GM21619 (cell line): ENCODE measurements around the gene TRIM29.
"Not testable (repeated sequence)": the region's sequence is repeated elsewhere in the genome, so short reads cannot be mapped to it uniquely, and the experiment has no call there.

ENCODE experiments used
- ATAC-seq: cut with Tn5 transposase; IDR thresholded peaks from one replicate; pipeline ENCODE4 v1.9.1; 2021; ENCODE audit not compliant: unreplicated experiment

The TRIM29 gene, protein sequence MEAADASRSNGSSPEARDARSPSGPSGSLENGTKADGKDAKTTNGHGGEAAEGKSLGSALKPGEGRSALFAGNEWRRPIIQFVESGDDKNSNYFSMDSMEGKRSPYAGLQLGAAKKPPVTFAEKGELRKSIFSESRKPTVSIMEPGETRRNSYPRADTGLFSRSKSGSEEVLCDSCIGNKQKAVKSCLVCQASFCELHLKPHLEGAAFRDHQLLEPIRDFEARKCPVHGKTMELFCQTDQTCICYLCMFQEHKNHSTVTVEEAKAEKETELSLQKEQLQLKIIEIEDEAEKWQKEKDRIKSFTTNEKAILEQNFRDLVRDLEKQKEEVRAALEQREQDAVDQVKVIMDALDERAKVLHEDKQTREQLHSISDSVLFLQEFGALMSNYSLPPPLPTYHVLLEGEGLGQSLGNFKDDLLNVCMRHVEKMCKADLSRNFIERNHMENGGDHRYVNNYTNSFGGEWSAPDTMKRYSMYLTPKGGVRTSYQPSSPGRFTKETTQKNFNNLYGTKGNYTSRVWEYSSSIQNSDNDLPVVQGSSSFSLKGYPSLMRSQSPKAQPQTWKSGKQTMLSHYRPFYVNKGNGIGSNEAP

DNA sequence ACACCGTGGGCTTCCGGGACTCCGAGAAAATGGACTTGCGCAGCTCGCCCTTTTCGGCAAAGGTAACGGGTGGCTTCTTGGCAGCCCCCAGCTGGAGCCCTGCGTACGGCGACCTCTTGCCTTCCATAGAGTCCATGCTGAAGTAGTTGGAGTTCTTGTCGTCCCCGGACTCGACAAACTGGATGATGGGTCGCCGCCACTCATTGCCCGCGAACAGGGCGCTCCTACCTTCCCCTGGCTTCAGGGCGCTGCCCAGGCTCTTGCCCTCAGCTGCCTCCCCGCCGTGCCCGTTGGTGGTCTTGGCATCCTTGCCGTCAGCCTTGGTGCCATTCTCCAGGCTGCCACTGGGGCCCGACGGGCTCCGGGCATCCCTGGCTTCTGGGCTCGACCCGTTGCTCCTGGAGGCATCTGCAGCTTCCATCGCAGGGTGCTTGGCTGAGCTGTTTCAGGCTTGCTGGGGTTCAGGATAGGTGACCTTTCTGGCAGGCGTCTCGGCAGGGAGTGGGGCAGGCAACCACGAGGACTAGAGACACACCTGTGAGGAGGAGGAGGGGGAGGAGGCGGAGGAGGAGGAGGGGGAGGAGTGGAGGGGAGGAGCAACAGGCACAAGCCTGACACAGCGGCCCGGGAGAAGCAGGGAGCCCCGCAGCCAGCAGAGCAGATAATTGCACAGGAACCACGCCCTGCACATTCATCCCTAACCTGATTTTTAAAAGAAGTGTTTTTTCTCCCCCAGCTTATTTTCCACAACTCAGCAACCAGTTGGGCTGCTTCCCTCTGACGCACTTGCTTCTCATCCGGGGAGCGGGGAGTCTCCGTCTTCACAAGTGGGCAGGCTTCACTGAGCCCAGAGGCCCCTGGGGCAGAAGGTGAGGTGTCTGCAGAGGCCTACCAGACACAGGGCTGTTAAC lies at the start of gene TRIM29:
TSS of gene TRIM29 (minus strand) at position 503 of the 911 bp plus-strand sequence. CDS start at position 421, 82 bp downstream.
- ATAC-seq = no peak

DNA sequence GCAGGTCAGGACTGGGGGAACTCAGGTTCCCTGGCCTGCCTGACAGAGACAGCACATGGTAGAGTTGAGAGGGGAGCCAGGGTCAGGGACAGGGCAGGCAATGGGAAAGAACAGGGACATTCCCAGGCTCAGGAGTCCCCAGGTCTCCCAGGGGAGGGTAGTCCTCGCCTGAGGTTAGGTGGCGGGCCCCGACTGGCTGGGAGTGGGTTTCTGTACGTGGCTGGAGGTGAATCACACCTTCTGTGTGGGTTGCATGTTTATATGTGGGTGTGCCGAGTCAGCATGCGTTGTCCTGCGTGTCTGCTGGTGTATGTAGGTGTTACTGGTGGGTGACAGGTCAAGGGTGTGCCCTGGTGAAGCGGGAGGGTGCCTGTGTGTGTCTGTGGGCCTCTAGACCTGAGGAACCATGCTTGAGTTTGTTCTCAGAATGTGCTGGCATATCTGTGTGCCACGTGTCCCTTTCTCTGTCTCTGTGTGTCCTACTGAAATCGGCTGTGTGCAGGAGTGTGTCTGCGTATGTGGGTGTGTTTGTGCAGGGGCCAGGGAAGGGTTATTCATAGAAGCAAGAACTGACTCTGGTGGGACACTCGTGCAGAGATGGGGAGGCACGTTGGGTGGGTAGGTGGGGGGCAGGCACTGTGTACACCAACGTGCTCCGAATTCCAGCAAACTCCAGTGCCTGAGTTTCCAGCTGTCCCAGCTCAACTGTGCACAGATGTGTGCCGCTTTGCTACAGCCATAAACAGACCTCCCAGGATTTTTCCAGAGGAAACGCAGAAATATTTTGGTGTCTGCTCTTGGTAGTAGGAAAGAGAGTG lies 49.1 kb upstream of the TRIM29 start:
- ATAC-seq = peak; percentile 70

DNA sequence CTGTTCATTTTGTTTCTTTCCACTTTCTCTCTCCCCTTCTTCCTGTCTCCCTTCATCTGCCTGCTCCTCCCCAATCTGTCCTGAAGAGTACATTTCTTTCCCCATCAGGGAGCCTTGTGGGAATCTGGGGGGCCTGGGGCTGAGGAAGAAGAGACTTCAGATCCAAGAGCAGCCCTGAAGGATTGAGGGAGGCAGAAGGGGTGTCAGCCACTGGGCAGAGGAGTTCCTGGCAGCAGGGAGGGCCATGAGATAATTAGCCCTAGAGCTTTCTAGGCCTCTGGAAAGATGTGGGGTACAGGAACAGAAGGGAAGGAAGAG lies 48.5 kb upstream of the TRIM29 start:
- ATAC-seq = no peak

- ATAC-seq = no peak
These were observed 48.0 kb upstream of the TRIM29 start for GRCh38 chr11:120185706-120186455.

DNA sequence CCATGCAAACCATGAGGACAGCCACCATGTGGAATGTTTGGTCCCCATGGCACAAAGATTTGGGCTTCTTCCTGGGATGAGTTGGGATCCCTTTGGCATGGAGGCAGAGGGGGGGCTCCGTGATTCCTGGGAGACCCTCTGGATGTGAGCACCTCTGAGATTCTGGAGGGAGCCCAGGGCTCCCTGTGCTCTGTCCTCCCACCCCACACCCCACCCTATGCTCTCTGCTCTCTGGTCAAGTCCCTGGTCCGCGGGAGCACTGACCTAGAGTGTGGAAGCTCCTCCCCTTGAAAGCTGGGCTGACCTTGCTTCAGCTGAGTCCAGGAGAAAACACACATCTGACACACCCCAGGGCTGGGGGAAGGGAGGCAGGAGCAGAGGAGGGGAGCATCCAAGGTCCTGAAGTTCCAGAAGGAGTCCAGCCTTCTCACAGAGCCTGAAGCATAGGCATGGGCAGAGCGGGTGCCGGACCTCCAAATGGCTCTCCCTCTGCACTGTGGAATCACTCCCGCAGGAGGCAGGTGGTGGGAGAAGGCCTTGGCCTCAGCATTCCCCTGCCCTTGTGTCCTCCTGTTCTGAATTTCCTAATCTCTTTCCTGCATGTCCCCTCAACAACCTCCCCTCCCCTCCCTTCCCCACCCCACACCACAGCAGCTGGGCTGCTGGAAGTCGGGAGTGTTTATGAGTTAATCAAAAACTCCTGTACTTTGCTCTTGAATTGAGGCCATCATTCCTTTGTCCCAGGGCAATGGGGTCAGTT lies 47.2 kb upstream of the TRIM29 start:
- no peak for ATAC-seq

GRCh38 chr11:120184371-120184945 lies 46.5 kb upstream of the TRIM29 start:
- ATAC-seq = no peak

- no peak for ATAC-seq
These were observed 45.8 kb upstream of the TRIM29 start for GRCh38 chr11:120183701-120184141.

DNA sequence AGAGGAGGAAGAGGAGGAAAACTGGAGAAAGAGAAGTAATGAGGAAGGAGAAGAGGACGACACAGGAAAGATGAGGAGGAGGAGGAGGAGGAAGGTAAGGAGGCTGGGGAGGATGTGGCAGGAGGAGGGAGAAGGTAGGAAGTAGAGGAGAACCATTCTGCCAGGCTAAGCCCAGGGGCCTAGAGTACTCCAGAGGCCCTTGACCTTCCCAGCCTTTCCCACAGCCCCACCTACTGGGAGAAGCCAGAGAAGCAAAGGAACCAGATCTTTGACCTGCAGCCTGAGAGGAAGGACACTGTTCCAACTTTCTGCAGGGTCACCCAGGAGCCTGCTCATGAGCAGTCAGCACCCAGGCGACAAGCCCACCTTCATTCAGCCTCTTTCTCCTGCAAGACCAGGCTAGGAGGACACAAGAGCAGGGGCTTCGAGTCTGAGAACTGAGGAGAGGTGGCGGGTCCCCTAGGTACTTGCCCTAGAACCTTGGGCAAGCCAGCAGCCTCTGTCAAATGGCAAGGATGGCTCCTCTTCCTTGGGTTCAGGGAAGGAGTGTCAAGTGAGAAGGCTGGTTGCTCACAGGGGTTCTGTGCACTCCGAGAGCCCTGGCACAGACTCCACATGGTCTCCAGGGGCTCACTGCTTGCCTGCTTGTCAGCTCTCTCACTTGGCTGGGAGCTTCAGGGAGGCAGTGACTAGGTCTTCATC lies 45.0 kb upstream of the TRIM29 start:
- ATAC-seq = no peak

DNA sequence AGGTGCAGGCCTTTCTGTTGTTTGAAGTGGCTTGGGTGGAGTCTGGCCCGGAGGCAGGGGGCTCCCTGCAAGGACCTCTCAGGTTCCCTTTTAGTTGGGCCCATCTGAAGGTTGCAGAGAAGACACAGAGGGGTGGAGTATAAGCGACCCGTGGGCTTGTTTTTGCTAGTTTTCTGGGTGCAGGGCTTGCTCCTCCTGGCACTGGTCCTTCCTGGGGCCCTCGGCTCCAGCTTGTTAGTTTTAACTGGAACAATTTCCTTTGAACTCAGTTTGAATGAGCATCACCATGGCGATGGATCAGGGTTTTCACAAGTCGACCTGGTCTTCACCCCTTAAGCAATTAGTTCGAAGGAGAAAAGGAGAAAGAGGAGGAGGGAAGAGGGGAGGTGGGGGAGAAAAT lies 44.5 kb upstream of the TRIM29 start:
- no peak for ATAC-seq

GRCh38 chr11:120181376-120181975 lies 43.6 kb upstream of the TRIM29 start:
- no peak for ATAC-seq

DNA sequence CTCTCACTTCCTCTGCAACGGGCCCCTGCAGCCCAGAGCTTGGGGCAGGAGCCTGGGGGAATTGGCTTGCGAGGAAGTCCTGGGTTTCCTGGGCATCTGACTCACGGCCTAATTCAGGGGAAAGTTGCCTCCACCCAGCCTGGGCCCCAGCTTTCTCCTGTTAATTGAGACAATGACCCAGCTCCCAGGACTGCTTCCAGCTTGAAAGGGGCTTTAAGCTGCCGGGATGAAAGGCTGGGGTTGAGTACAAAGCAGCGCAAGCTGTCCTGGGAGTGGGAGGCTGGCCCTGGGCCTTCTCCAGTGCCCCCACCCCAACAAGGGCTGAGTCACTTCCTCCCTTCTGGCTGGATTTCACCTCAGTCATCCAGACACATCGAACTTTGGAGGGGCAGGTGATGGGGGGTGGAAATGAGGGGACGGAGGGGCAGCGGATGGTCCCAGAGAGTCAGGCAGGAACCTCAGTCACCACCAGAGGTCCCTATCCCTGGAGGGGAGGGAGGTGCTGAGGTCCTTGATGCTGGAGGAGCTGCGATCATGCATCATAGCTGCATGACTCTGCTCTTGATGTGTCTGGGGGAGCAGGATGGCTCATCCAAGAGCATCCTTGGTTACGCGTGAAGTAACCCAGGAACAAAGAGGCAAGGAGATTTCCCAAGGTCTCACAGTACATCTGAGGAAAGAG lies 42.8 kb upstream of the TRIM29 start:
- no peak for ATAC-seq

GRCh38 chr11:120180063-120180462 lies 42.1 kb upstream of the TRIM29 start:
- not testable (repeated sequence) for ATAC-seq

DNA sequence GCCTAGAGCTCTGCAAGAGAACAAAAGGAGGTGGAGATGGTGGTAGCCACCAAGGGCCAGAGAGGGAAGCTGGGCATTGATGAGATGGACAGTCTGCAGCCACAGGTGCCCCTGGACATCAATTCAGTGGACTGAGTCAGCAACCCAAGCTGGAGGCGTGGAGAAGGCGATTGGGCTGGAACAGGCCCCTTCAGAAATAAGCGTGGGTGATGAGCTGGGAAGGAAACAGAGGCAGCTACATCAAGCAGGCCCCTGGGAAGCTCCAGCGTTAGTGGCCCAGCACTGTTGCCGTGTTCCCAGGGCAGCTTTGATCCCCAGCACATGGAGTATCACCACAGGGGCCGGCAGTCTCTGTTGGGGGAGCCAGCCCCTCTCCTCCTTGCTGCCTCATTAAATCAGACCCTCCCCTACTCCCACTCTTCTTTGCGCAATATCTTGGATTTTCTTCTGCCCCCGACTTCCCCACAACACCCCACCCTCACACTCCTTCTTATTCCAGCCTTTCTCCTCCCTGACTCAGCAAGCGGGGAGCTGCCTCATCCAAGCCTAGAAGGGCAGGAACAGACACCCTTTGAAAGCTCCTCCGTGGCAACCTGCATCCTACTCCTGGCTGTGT lies 41.3 kb upstream of the TRIM29 start:
- ATAC-seq = no peak

DNA sequence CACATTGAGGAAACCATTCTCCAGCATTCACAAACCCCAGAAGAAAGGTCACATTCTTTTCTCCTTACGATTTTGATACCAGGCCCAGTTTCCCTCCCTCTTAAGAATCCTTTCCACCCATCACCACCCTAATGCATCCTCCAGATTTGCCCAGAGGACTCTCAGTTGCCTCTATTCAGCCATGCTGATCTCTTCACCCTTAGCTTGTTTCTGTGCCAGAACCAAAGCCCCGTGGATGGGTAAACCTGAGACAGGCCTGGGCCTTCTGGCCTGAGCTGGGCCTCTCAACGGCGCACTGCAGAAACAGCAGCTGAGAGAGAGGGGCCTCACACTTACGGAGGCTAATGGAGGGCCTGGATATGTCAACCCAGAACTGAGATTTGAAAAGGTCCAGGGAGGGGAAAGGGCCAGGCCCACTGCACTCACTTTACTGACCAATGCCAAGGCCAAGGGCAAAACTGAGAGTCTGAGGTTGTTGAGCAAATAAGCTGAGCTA lies 40.7 kb upstream of the TRIM29 start:
- ATAC-seq = no peak

DNA sequence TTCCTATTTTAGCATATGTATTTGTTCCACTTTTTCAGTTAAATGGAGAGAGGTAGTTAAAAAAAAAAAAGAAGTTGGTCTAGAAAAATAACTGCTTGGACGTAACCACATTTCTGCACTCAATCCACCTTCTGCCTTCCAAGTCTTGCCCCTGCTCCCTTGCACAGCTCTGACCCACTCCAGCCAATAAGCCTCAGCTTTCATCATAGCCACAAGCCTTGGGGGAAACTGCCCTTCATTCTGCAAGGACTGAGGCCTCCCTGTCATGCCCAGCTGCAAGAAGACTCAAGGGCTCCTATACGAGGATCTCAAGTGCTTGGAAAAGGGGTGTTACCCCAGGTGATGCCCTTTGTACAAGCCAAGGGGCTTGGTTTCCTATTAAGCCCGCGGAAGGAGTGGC lies 37.0 kb upstream of the TRIM29 start:
- no peak for ATAC-seq

DNA sequence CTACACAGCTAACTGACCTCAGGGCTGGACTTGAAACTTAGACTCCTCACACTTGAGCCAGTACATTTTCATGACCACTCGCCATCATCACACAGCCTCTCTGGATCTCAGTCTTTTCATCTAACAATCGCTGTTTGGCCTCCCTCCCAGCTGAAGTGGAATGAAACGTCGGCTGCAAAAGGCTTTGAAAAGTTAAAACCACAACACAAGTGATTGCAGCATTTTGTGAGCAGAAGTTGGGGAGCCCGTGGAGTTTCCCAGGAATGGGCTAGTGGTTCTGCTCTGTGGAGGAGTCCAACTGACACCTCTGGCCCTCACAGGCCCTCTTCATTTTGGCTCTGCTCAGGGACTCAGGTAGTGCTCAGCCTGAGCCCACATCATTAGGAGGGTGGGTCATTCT lies 35.9 kb upstream of the TRIM29 start:
- no peak for ATAC-seq
